Mammary epithelial cell (primary cell): ENCODE data around the gene DIPK1B.

Source experiments
- EZH2 ChIP-seq: IDR thresholded peaks from 2 replicates; pipeline ENCODE4 v1.6.1; 2012; ENCODE audit warnings: low read length, inconsistent platforms, borderline replicate concordance
- TF ChIP-seq, protein P1 (sequence below), 2 donors: IDR thresholded peaks in 1 of 2; conservative IDR thresholded peaks in 1 of 2; 2 replicates each; pipeline ENCODE4 v1.5.1; 2011 to 2012; ENCODE audit warnings: inconsistent platforms in 2 of 2, low read length in 2 of 2, mild to moderate bottlenecking in 2 of 2, control low read depth in 1 of 2, low read depth in 1 of 2; ENCODE audit not compliant: insufficient read depth in 1 of 2; ENCODE audit errors: extremely low read depth in 1 of 2

- TF ChIP-seq EZH2, result no peak
- TF ChIP-seq, protein P1, sequence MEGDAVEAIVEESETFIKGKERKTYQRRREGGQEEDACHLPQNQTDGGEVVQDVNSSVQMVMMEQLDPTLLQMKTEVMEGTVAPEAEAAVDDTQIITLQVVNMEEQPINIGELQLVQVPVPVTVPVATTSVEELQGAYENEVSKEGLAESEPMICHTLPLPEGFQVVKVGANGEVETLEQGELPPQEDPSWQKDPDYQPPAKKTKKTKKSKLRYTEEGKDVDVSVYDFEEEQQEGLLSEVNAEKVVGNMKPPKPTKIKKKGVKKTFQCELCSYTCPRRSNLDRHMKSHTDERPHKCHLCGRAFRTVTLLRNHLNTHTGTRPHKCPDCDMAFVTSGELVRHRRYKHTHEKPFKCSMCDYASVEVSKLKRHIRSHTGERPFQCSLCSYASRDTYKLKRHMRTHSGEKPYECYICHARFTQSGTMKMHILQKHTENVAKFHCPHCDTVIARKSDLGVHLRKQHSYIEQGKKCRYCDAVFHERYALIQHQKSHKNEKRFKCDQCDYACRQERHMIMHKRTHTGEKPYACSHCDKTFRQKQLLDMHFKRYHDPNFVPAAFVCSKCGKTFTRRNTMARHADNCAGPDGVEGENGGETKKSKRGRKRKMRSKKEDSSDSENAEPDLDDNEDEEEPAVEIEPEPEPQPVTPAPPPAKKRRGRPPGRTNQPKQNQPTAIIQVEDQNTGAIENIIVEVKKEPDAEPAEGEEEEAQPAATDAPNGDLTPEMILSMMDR (conservative IDR thresholded peaks at IDR 0.05 in 1 of 2, IDR thresholded peaks at IDR 0.05 in 1 of 2; ENCODE audit: extremely low read depth in 1 of 2, insufficient read depth in 1 of 2, low read depth in 1 of 2, low read length in 2 of 2), result no peak
These were observed 16.4 kb upstream of the DIPK1B start for GRCh38 chr9:136695955-136696354.
